B cell (primary cell): ENCODE results near the gene CDC14A. TPM values are rescaled to one million over a fixed set of nuclear protein-coding genes. Genes with fewer than 3 reads are reported as not detected.

Source experiments
- ATAC-seq: fragments of 200-7000 bp; cut with Tn5 transposase; one replicate; pipeline ENCODE4 v1.10.0; 2021; ENCODE audit warnings: low read depth, mild to moderate bottlenecking, moderate number of reproducible peaks, moderate library complexity
- CTCF ChIA-PET: fragments of 350-600 bp; sonication (Branson Sonifier 250); formaldehyde crosslinking; loops from one replicate; lab custom pipeline; 2021; ENCODE audit warnings: antibody characterized with exemption, inconsistent platforms; lab: Charles Lee
- POLR2A ChIA-PET: fragments of 350-600 bp; sonication (Branson Sonifier 250); formaldehyde crosslinking; loops from one replicate; lab custom pipeline; 2021; ENCODE audit warnings: antibody characterized with exemption; lab: Charles Lee
- DNase-seq: peaks from one replicate; pipeline ENCODE4 v3.0.0; 2013
- H2AFZ ChIP-seq: 2 replicates; pipeline ENCODE4 v1.6.1; 2012; ENCODE audit warnings: mild to moderate bottlenecking, low read depth, low read length; ENCODE audit not compliant: insufficient read depth, poor library complexity, severe bottlenecking
- H3K27ac ChIP-seq, 2 donors: 1 replicate in 1 of 2; 2 replicates in 1 of 2; pipeline ENCODE4 v1.5.1; 2012 to 2013; ENCODE audit warnings: low read length in 2 of 2, mild to moderate bottlenecking in 2 of 2, moderate library complexity in 1 of 2
- H3K27me3 ChIP-seq, 4 experiments: fragments of 200-600 bp in 1 of 4; sonication (generic) in 1 of 4; replicated peaks in 1 of 4; 1 replicate in 2 of 4; 2 replicates in 2 of 4; pipeline versions ENCODE4 v1.6.1 to v1.7.0; 2013 to 2016; ENCODE audit warnings: low read length in 3 of 4, mild to moderate bottlenecking in 2 of 4, mixed read lengths in 1 of 4, moderate library complexity in 1 of 4; ENCODE audit not compliant: insufficient read depth in 4 of 4, control insufficient read depth in 3 of 4; ENCODE audit errors: control extremely low read depth in 1 of 4
- H3K36me3 ChIP-seq, 2 experiments: replicated peaks in 1 of 2; 1 replicate in 1 of 2; 2 replicates in 1 of 2; pipeline versions ENCODE4 v1.6.1 to v1.7.1; 2013; ENCODE audit warnings: low read length in 1 of 2; ENCODE audit not compliant: insufficient read depth in 2 of 2, control insufficient read depth in 1 of 2; ENCODE audit errors: control extremely low read depth in 1 of 2, extremely low read depth in 1 of 2
- H3K4me1 ChIP-seq, 2 donors: fragments of 200-600 bp in 1 of 2; sonication (generic) in 1 of 2; 1 replicate in 1 of 2; 2 replicates in 1 of 2; pipeline versions ENCODE4 v1.5.1 to v1.6.1; 2013 to 2017; ENCODE audit warnings: low read length in 2 of 2; ENCODE audit not compliant: control insufficient read depth in 2 of 2, insufficient read depth in 2 of 2
- H3K4me2 ChIP-seq: replicated peaks from 2 replicates; pipeline ENCODE3; 2012; ENCODE audit warnings: mild to moderate bottlenecking, low read depth, low read length; ENCODE audit not compliant: poor library complexity, severe bottlenecking
- H3K4me3 ChIP-seq, 5 experiments: fragments of 200-600 bp in 1 of 5; sonication (generic) in 1 of 5; 1 replicate in 3 of 5; 2 replicates in 2 of 5; pipeline versions ENCODE4 v1.5.1 to v1.7.0; 2011 to 2016; ENCODE audit warnings: low read length in 4 of 5, mild to moderate bottlenecking in 4 of 5, low read depth in 2 of 5, control low read depth in 1 of 5, moderate library complexity in 1 of 5; ENCODE audit not compliant: insufficient read depth in 1 of 5; ENCODE audit errors: control extremely low read depth in 1 of 5, extremely low read depth in 1 of 5
- H3K79me2 ChIP-seq: fragments of 200-600 bp; sonication (generic); one replicate; pipeline ENCODE4 v1.6.0; 2016; ENCODE audit warnings: low read length; ENCODE audit not compliant: control insufficient read depth, insufficient read depth
- H3K9ac ChIP-seq: fragments of 200-600 bp; sonication (generic); 2 replicates; pipeline ENCODE4 v1.6.1; 2017; ENCODE audit warnings: mild to moderate bottlenecking, low read length, moderate library complexity
- H3K9me3 ChIP-seq, 3 donors: one replicate each; pipeline versions ENCODE4 v1.6.1 to v1.7.1; 2013; ENCODE audit warnings: low read length in 2 of 3; ENCODE audit not compliant: control insufficient read depth in 2 of 3, insufficient read depth in 1 of 3; ENCODE audit errors: control extremely low read depth in 1 of 3
- H4K20me1 ChIP-seq: 2 replicates; pipeline ENCODE4 v1.6.0; 2012; ENCODE audit warnings: mild to moderate bottlenecking, low read length; ENCODE audit not compliant: insufficient read depth, control insufficient read depth, poor library complexity, severe bottlenecking
- H3K27ac Mint-ChIP-seq: one replicate; pipeline ENCODE4 v1.8.0; 2021; ENCODE audit warnings: mixed read lengths
- H3K27me3 Mint-ChIP-seq: one replicate; pipeline ENCODE4 v1.8.0; 2021; ENCODE audit warnings: mixed read lengths
- H3K4me1 Mint-ChIP-seq: one replicate; pipeline ENCODE4 v1.8.0; 2021; ENCODE audit warnings: mixed read lengths
- H3K4me3 Mint-ChIP-seq: one replicate; pipeline ENCODE4 v1.8.0; 2021; ENCODE audit warnings: mixed read lengths
- H3K9me3 Mint-ChIP-seq: one replicate; pipeline ENCODE4 v1.8.0; 2022; ENCODE audit warnings: mixed read lengths; ENCODE audit not compliant: insufficient read depth
- CTCF ChIP-seq: fragments of 200-600 bp; IDR thresholded peaks from one replicate; pipeline ENCODE4 v1.8.0; 2022; ENCODE audit warnings: antibody characterized with exemption, mild to moderate bottlenecking
- EZH2 ChIP-seq: IDR thresholded peaks from 2 replicates; pipeline ENCODE4 v1.6.1; 2012; ENCODE audit warnings: borderline replicate concordance, low read depth, mild to moderate bottlenecking, moderate library complexity, low read length; ENCODE audit not compliant: insufficient read depth, poor library complexity, severe bottlenecking
- WGBS: methylation state at CpG from one replicate; pipeline ENCODE4 v1.1.5; 2013; ENCODE audit warnings: missing lambda C conversion rate; ENCODE audit not compliant: insufficient coverage; 5-methylcytosine and 5-hydroxymethylcytosine counted together
- intact Hi-C: fragments of 100-400 bp; cut with micrococcal nuclease; formaldehyde crosslinking; loops from one replicate; pipeline ENCODE4 v1.10.0; 2022
- polyA plus RNA-seq: library from polyadenylated mRNA; depleted of rRNA; stranded (reverse); fragments of >200 nt; gene quantifications from 2 replicates; pipeline ENCODE4 v1.2.3, GENCODE V29; 2012
- total RNA-seq, 2 donors: library from RNA; stranded (reverse); fragments of 120-200 nt in 1 of 2; gene quantifications; 1 replicate in 1 of 2; 2 replicates in 1 of 2; pipeline versions ENCODE4 v1.2.3 to v1.2.4, GENCODE V29; 2013 to 2022

CDC14A gene
- total and polyA plus RNA-seq, 2 donors (not counting 1 experiment from before 2014, with no cell fraction given), result 6.1 to 41.7 TPM

DNA sequence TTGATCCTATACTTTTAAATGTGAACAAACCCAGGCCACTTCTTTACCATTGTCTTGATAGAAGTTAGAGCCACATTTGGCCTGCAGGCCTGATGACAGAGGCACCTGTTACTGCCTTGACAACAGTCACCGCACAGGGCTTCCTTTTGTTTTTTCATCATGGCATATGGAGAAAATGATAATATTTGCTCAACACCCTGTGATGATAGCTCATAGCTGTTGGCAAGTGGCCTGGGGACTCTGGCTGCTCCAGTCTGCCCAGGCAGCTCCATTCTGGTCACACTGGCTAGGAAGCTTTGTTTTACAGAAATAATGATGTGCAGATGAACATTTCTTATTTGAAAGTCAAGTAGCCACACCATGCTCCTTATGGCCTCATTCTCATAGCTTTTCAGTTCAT is 96.1 kb downstream of the CDC14A start:
- CTCF ChIA-PET, result interaction anchor here (0.9 to 2.2 kb wide), 2 partner anchors 11 to 12 kb away, joined by 4 to 5 read pairs; no protein-coding TSS in a partner anchor
- no peak overlapping the region for H2AFZ ChIP-seq
- H3K27ac Mint-ChIP-seq, result no peak overlapping the region
- intact Hi-C loops, result no loop called here
- DNase-seq, result no peak
- TF ChIP-seq EZH2 (no peak), CTCF (no peak)
- no peak for ATAC-seq
- H4K20me1 ChIP-seq, result no peaks in the 10 kb centered on the region
- H3K27me3 Mint-ChIP-seq, result no peaks in the 10 kb centered on the region
- H3K9ac ChIP-seq, result no peak overlapping the region
- no peaks in the 10 kb centered on the region for H3K9me3 ChIP-seq
- POLR2A ChIA-PET, result no interaction called here
- H3K27ac ChIP-seq, result no peak overlapping the region
- no CpG with 5 or more reads among the region's 1 CpG for WGBS
- no peak overlapping the region for H3K4me2 ChIP-seq
- no peaks in the 10 kb centered on the region for H3K79me2 ChIP-seq
- peaks cover 9 to 18% of the 10 kb centered on the region in 2 donors for H3K4me1 ChIP-seq
- no peaks in the 10 kb centered on the region for H3K27me3 ChIP-seq
- H3K4me1 Mint-ChIP-seq, result peaks cover 29% of the 10 kb centered on the region
- no peak overlapping the region for H3K4me3 Mint-ChIP-seq
- no peak overlapping the region for H3K4me3 ChIP-seq
- peaks cover 0 to 15% of the 10 kb centered on the region in 2 experiments for H3K36me3 ChIP-seq
- no peaks in the 10 kb centered on the region for H3K9me3 Mint-ChIP-seq

DNA sequence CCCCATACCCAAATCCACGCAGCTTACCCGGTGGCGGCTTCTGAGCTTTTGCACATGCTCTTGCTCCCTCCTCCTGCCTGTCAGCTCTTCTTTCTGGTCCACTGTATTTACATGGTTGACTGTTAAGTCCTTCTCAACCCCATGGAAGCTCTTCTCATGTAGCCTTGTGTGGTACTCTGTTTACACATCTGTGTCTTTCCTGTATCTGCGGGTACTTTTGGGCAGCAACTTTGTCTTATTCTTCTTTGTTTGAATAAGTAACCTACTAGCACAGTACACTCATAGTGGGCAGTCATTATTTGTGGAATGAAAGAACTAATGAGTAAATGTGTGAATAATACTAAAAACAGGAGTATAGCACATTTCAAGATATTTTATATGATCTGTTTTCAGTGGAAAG is 97.2 kb downstream of the CDC14A start:
- ChIA-PET CTCF (interaction anchor here (2.2 kb wide), 1 partner anchor 11 kb away, joined by 5 read pairs; no protein-coding TSS in a partner anchor), POLR2A (no interaction called here)
- H3K27ac ChIP-seq, result no peak overlapping the region
- H3K79me2 ChIP-seq, result no peaks in the 10 kb centered on the region
- no peak overlapping the region for H3K4me3 ChIP-seq
- H4K20me1 ChIP-seq, result no peaks in the 10 kb centered on the region
- H3K9ac ChIP-seq, result no peak overlapping the region
- peaks cover 20% of the 10 kb centered on the region for H3K4me1 Mint-ChIP-seq
- no peaks in the 10 kb centered on the region for H3K9me3 ChIP-seq
- peak overlapping the region; percentile 77 for H3K27ac Mint-ChIP-seq
- ATAC-seq, result no peak
- peaks cover 0 to 9% of the 10 kb centered on the region in 2 donors for H3K4me1 ChIP-seq
- H3K27me3 ChIP-seq, result no peaks in the 10 kb centered on the region
- H3K27me3 Mint-ChIP-seq, result no peaks in the 10 kb centered on the region
- H3K36me3 ChIP-seq, result peaks cover 0 to 15% of the 10 kb centered on the region in 2 experiments
- DNase-seq, result no peak
- no peak overlapping the region for H2AFZ ChIP-seq
- no peak overlapping the region for H3K4me2 ChIP-seq
- H3K9me3 Mint-ChIP-seq, result no peaks in the 10 kb centered on the region
- intact Hi-C loops, result no loop called here
- WGBS, result 69% methylated on average over 3 of the region's 4 CpGs
- no peak overlapping the region for H3K4me3 Mint-ChIP-seq
- TF ChIP-seq EZH2, result no peak
- TF ChIP-seq CTCF, result no peak
